ENCODE measurements around the gene NPAS2. TPM values are rescaled to one million over a fixed set of nuclear protein-coding genes. Genes with fewer than 3 reads are reported as not detected.

Gene NPAS2
- total and polyA plus RNA-seq, 2 donors (not counting 3 experiments of a cell fraction or from before 2014, with no cell fraction given), result 29.0 to 53.9 TPM

DNA sequence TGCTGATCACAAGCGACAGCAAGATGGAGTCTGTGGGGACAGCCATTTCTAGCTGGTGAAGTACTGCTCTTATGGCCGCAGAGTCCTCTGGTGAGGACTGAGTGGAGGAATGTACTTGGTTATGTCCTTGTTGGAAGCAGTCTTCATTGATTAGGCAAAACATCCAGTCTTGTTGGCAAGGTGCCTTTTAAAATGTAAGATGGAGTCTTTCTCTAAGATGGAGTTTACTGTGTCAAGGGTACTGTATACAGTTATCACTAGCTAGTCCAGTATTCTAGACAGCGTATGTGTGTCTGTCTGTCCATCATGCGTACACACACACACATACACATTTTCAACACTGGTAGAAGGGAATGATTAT is 74.8 kb downstream of the NPAS2 start:
- H3K79me2 ChIP-seq (ENCODE audit: control insufficient read depth, insufficient read depth, low read length), result no peaks in the 10 kb centered on the region
- H3K9ac ChIP-seq (replicated peaks; ENCODE audit: extremely low read depth, insufficient read depth, low read length), result no peak overlapping the region
- ChIA-PET CTCF (interaction anchor here (1.2 to 1.4 kb wide), 4 partner anchors 10 to 160 kb away, joined by 3 to 4 read pairs (median 3); no protein-coding TSS in a partner anchor), POLR2A (no interaction called here)
- TF ChIP-seq EZH2 (IDR thresholded peaks at IDR 0.05; ENCODE audit: borderline replicate concordance, low read depth, low read length, severe bottlenecking), result no peak
- no peak for TF ChIP-seq MYC (IDR thresholded peaks at IDR 0.05; ENCODE audit: low read depth, low read length)
- TF ChIP-seq GATA2 (IDR thresholded peaks at IDR 0.05; ENCODE audit: insufficient read depth, insufficient read length, low read depth, low read length), result no peak
- TF ChIP-seq JUN (IDR thresholded peaks at IDR 0.05; ENCODE audit: borderline replicate concordance, insufficient read depth, insufficient read length, low read depth), result no peak
- TF ChIP-seq POLR2A (IDR thresholded peaks at IDR 0.05; ENCODE audit: low read depth, low read length), result no peak
- TF ChIP-seq FOS (IDR thresholded peaks at IDR 0.05; ENCODE audit: borderline replicate concordance, insufficient read depth, low read length), result no peak
- TF ChIP-seq, protein P1, sequence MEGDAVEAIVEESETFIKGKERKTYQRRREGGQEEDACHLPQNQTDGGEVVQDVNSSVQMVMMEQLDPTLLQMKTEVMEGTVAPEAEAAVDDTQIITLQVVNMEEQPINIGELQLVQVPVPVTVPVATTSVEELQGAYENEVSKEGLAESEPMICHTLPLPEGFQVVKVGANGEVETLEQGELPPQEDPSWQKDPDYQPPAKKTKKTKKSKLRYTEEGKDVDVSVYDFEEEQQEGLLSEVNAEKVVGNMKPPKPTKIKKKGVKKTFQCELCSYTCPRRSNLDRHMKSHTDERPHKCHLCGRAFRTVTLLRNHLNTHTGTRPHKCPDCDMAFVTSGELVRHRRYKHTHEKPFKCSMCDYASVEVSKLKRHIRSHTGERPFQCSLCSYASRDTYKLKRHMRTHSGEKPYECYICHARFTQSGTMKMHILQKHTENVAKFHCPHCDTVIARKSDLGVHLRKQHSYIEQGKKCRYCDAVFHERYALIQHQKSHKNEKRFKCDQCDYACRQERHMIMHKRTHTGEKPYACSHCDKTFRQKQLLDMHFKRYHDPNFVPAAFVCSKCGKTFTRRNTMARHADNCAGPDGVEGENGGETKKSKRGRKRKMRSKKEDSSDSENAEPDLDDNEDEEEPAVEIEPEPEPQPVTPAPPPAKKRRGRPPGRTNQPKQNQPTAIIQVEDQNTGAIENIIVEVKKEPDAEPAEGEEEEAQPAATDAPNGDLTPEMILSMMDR (IDR thresholded peaks at IDR 0.05; ENCODE audit: extremely low read depth in 1 of 2, insufficient read depth in 1 of 2, low read depth in 1 of 2, low read length in 2 of 2), result no peak
- TF ChIP-seq, protein P2, sequence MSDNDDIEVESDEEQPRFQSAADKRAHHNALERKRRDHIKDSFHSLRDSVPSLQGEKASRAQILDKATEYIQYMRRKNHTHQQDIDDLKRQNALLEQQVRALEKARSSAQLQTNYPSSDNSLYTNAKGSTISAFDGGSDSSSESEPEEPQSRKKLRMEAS (IDR thresholded peaks at IDR 0.05; ENCODE audit: insufficient read depth, insufficient read length), result no peak
- no peak for TF ChIP-seq POLR2AphosphoS5 (IDR thresholded peaks at IDR 0.05; ENCODE audit: insufficient read depth, low read depth, low read length)
- H3K4me1 ChIP-seq (ENCODE audit: control insufficient read depth, extremely low read depth, insufficient read depth, low read length), result peaks cover 34% of the 10 kb centered on the region
- FAIRE-seq (no peak), DNase-seq (ENCODE audit: low read depth, low spot score) (no peak)
- no peak overlapping the region for H2AFZ ChIP-seq (ENCODE audit: low read depth, low read length)
- dilution Hi-C loops (cut with MboI; ENCODE audit: extremely low pct_ligation_motif_present, low sequenced_read_pairs) (no loop called here), intact Hi-C loops (cut with micrococcal nuclease) (no loop called here)
- no peaks in the 10 kb centered on the region for H3K9me3 ChIP-seq (replicated peaks; ENCODE audit: control insufficient read depth, insufficient read depth, low read length)
- H3K9me1 ChIP-seq (replicated peaks; ENCODE audit: control insufficient read depth, extremely low read depth, insufficient read depth, low read length), result no peaks in the 10 kb centered on the region
- H3K27me3 ChIP-seq (ENCODE audit: control insufficient read depth in 2 of 2, insufficient read depth in 2 of 2, low read length in 2 of 2), result no peaks in the 10 kb centered on the region
- H3K4me2 ChIP-seq (ENCODE audit: insufficient read depth, low read length), result no peak overlapping the region
- H3K36me3 ChIP-seq (ENCODE audit: control insufficient read depth in 2 of 2, extremely low read depth in 1 of 2, insufficient read depth in 2 of 2, low read length in 2 of 2), result peaks cover 0 to 2% of the 10 kb centered on the region in 2 experiments
- H3K4me3 ChIP-seq (replicated peaks in 1 of 3; ENCODE audit: insufficient read depth in 1 of 3, low read depth in 1 of 3, low read length in 3 of 3), result no peak overlapping the region
- H4K20me1 ChIP-seq (replicated peaks; ENCODE audit: control insufficient read depth, extremely low read depth, insufficient read depth, low read length), result no peaks in the 10 kb centered on the region
- H3K27ac ChIP-seq (ENCODE audit: insufficient read depth, low read depth, low read length), result peak overlapping the region; percentile 75
- no TSS peak for BruUV-seq (replicated peaks)
